Large intestine (tissue), 3 donors: ENCODE data around the gene NPRL2. TPM values are rescaled to one million over a fixed set of nuclear protein-coding genes. Genes with fewer than 3 reads are reported as not detected.

Experiments used
- DNase-seq, 2 donors: peaks; one replicate each; pipeline versions ENCODE4 v3.0.0 to v3.0.0-alpha.2; 2013
- H3K27ac ChIP-seq: one replicate; pipeline ENCODE4 v1.5.1; 2013; ENCODE audit warnings: low read length
- H3K27me3 ChIP-seq: 2 replicates; pipeline ENCODE4 v1.6.1; 2013; ENCODE audit warnings: low read length; ENCODE audit not compliant: control insufficient read depth, insufficient read depth
- H3K36me3 ChIP-seq: 2 replicates; pipeline ENCODE4 v1.6.1; 2013; ENCODE audit warnings: low read length; ENCODE audit not compliant: control insufficient read depth, insufficient read depth
- H3K4me1 ChIP-seq: one replicate; pipeline ENCODE4 v1.6.1; 2013; ENCODE audit warnings: low read length; ENCODE audit not compliant: control insufficient read depth, insufficient read depth
- H3K4me3 ChIP-seq: one replicate; pipeline ENCODE4 v1.5.1; 2013; ENCODE audit warnings: low read length
- H3K9me3 ChIP-seq: one replicate; pipeline ENCODE4 v1.6.1; 2013; ENCODE audit warnings: mild to moderate bottlenecking, low read depth, low read length, moderate library complexity; ENCODE audit not compliant: control insufficient read depth
- WGBS: methylation state at CpG from one replicate; pipeline ENCODE4 v1.1.5; 2013; ENCODE audit warnings: low lambda C conversion rate; ENCODE audit not compliant: insufficient coverage; 5-methylcytosine and 5-hydroxymethylcytosine counted together
- polyA plus RNA-seq: library from polyadenylated mRNA; unstranded; fragments of 120-200 nt; gene quantifications from one replicate; pipeline ENCODE4 v1.2.1, GENCODE V29; 2013

Gene NPRL2
- polyA plus RNA-seq, 1 donor = 20.7 TPM

- Histone ChIP-seq H3K4me3 (peak overlapping the region; percentile 82), H3K4me1 (peaks cover 33% of the 10 kb centered on the region), H3K27me3 (no peaks in the 10 kb centered on the region), H3K9me3 (no peaks in the 10 kb centered on the region), H3K27ac (no peak overlapping the region), H3K36me3 (peaks cover 61% of the 10 kb centered on the region)
- WGBS = no CpG with 5 or more reads among the region's 11 CpGs
- DNase-seq = no peak
These were observed 735 bp upstream of the NPRL2 start for GRCh38 chr3:50351323-50351697.

GRCh38 chr3:50350213-50350526, 405 bp downstream of the NPRL2 start:
- DNase-seq = no peak
- H3K4me1 ChIP-seq = peaks cover 31% of the 10 kb centered on the region
- H3K36me3 ChIP-seq = peaks cover 50% of the 10 kb centered on the region
- no peaks in the 10 kb centered on the region for H3K27me3 ChIP-seq
- WGBS = no CpG with 5 or more reads among the region's 7 CpGs
- H3K27ac ChIP-seq = peak overlapping the region; percentile 34
- no peaks in the 10 kb centered on the region for H3K9me3 ChIP-seq
- H3K4me3 ChIP-seq = peak overlapping the region; percentile 82

- no peaks in the 10 kb centered on the region for H3K27me3 ChIP-seq
- no CpG with 5 or more reads among the region's 14 CpGs for WGBS
- peak; percentile 59 to 64 for DNase-seq
- H3K4me1 ChIP-seq = peaks cover 33% of the 10 kb centered on the region
- no peaks in the 10 kb centered on the region for H3K9me3 ChIP-seq
- H3K36me3 ChIP-seq = peaks cover 26% of the 10 kb centered on the region
- no peak overlapping the region for H3K27ac ChIP-seq
- no peak overlapping the region for H3K4me3 ChIP-seq
These were observed 3.3 kb downstream of the NPRL2 start for GRCh38 chr3:50347187-50347813.

GRCh38 chr3:50345586-50346234, 4.9 kb downstream of the NPRL2 start, which contains the start of gene ZMYND10:
Gene ZMYND10, minus strand, starts transcription at chr3:50345732. Its CDS starts 153 bp downstream, at chr3:50345579.
- peak in 1 of 2 donors; percentile 42 for DNase-seq
- Histone ChIP-seq H3K9me3 (no peaks in the 10 kb centered on the region), H3K27ac (no peak within 1 kb of the TSS), H3K4me1 (peaks cover 26% of the 10 kb centered on the region), H3K36me3 (peaks cover 20% of the 10 kb centered on the region), H3K27me3 (peaks cover 10% of the 10 kb centered on the region), H3K4me3 (peak within 1 kb of the TSS; percentile 27)
- no CpG with 5 or more reads among the region's 45 CpGs for WGBS

- Histone ChIP-seq H3K27me3 (peaks cover 16% of the 10 kb centered on the region), H3K4me1 (peaks cover 22% of the 10 kb centered on the region), H3K27ac (no peak overlapping the region), H3K9me3 (peaks cover 3% of the 10 kb centered on the region), H3K4me3 (peak overlapping the region; percentile 27), H3K36me3 (peaks cover 20% of the 10 kb centered on the region)
- no CpG with 5 or more reads among the region's 8 CpGs for WGBS
- DNase-seq = no peak
These were observed 5.6 kb downstream of the NPRL2 start for GRCh38 chr3:50345008-50345407.

GRCh38 chr3:50342813-50343633, 7.6 kb downstream of the NPRL2 start:
- peaks cover 7% of the 10 kb centered on the region for H3K36me3 ChIP-seq
- no CpG with 5 or more reads among the region's 13 CpGs for WGBS
- no peak overlapping the region for H3K4me3 ChIP-seq
- DNase-seq = no peak
- peaks cover 3% of the 10 kb centered on the region for H3K9me3 ChIP-seq
- H3K27me3 ChIP-seq = peaks cover 20% of the 10 kb centered on the region
- H3K27ac ChIP-seq = no peak overlapping the region
- H3K4me1 ChIP-seq = peaks cover 13% of the 10 kb centered on the region

GRCh38 chr3:50341996-50342650, 8.5 kb downstream of the NPRL2 start:
- Histone ChIP-seq H3K27me3 (peaks cover 20% of the 10 kb centered on the region), H3K9me3 (peaks cover 6% of the 10 kb centered on the region), H3K4me3 (no peak overlapping the region), H3K27ac (no peak overlapping the region), H3K4me1 (peaks cover 19% of the 10 kb centered on the region), H3K36me3 (no peaks in the 10 kb centered on the region)
- no peak for DNase-seq
- no CpG with 5 or more reads among the region's 13 CpGs for WGBS

GRCh38 chr3:50341537-50341936, 9.0 kb downstream of the NPRL2 start:
- no peak overlapping the region for H3K27ac ChIP-seq
- peaks cover 20% of the 10 kb centered on the region for H3K27me3 ChIP-seq
- no peak for DNase-seq
- WGBS = no CpG with 5 or more reads among the region's 9 CpGs
- peak overlapping the region; percentile 27 for H3K4me3 ChIP-seq
- H3K36me3 ChIP-seq = no peaks in the 10 kb centered on the region
- H3K9me3 ChIP-seq = peaks cover 6% of the 10 kb centered on the region
- H3K4me1 ChIP-seq = peaks cover 19% of the 10 kb centered on the region

- no peaks in the 10 kb centered on the region for H3K36me3 ChIP-seq
- peak within 1 kb of the TSS; percentile 27 for H3K4me3 ChIP-seq
- WGBS = no CpG with 5 or more reads among the region's 85 CpGs
These were observed 9.9 kb downstream of the NPRL2 start, which contains the start of gene RASSF1 for GRCh38 chr3:50340448-50341329. Gene RASSF1, minus strand, starts transcription at chr3:50340836. Its CDS starts 31 bp downstream, at chr3:50340805.

More at GRCh38 chr3:50340448-50341329, 9.9 kb downstream of the NPRL2 start, which contains the start of gene RASSF1:
- peaks cover 20% of the 10 kb centered on the region for H3K27me3 ChIP-seq
- peak in 1 of 2 donors; percentile 63 for DNase-seq
- peaks cover 23% of the 10 kb centered on the region for H3K4me1 ChIP-seq
- peaks cover 6% of the 10 kb centered on the region for H3K9me3 ChIP-seq
- H3K27ac ChIP-seq = no peak within 1 kb of the TSS
